HG03378 (cell line): Measurements from ENCODE around the gene WASF3.
A peak's percentile ranks its signal among the peaks of the same experiment; 100 is the strongest.
"Not testable (repeated sequence)": the region's sequence is repeated elsewhere in the genome, so short reads cannot be mapped to it uniquely, and the experiment has no call there.

Source experiments
- ATAC-seq: cut with Tn5 transposase; IDR thresholded peaks from one replicate; pipeline ENCODE4 v1.9.1; 2021; ENCODE audit warnings: mild to moderate bottlenecking, moderate library complexity; ENCODE audit not compliant: unreplicated experiment

The WASF3 gene

GRCh38 chr13:26708007-26708297, 150.5 kb downstream of the WASF3 start:
- no peak for ATAC-seq

- no peak for ATAC-seq
Measured at GRCh38 chr13:26709461-26709860, 152.0 kb downstream of the WASF3 start.

- ATAC-seq = no peak
Measured at GRCh38 chr13:26710166-26710565, 152.7 kb downstream of the WASF3 start.

GRCh38 chr13:26711211-26711610, 153.7 kb downstream of the WASF3 start:
- ATAC-seq = no peak

- ATAC-seq = no peak
Measured at GRCh38 chr13:26713341-26713740, 155.9 kb downstream of the WASF3 start.

- no peak for ATAC-seq
Measured at GRCh38 chr13:26716984-26717383, 159.5 kb downstream of the WASF3 start.

GRCh38 chr13:26718146-26718545, 160.7 kb downstream of the WASF3 start:
- no peak for ATAC-seq

GRCh38 chr13:26718872-26719271, 161.4 kb downstream of the WASF3 start:
- ATAC-seq = no peak

GRCh38 chr13:26719356-26719945, 162.0 kb downstream of the WASF3 start:
- no peak for ATAC-seq

GRCh38 chr13:26721251-26722121, 164.0 kb downstream of the WASF3 start:
- peak; percentile 83 for ATAC-seq

GRCh38 chr13:26722321-26722720, 164.8 kb downstream of the WASF3 start:
- no peak for ATAC-seq

GRCh38 chr13:26723620-26724019, 166.1 kb downstream of the WASF3 start:
- not testable (repeated sequence) for ATAC-seq

- ATAC-seq = no peak
Measured at GRCh38 chr13:26726684-26727083, 169.2 kb downstream of the WASF3 start.

- no peak for ATAC-seq
Measured at GRCh38 chr13:26727122-26727521, 169.6 kb downstream of the WASF3 start.

GRCh38 chr13:26727633-26728032, 170.2 kb downstream of the WASF3 start:
- ATAC-seq = no peak

GRCh38 chr13:26735677-26736076, 178.2 kb downstream of the WASF3 start:
- no peak for ATAC-seq
